Measurements from ENCODE around the gene GTF3C6. TPM values are rescaled to one million over a fixed set of nuclear protein-coding genes. Genes with fewer than 3 reads are reported as not detected.

The GTF3C6 gene
- total and polyA plus RNA-seq, 2 of the 13 experiments (the other 11 are each of a cell fraction or from before 2014, with no cell fraction given) = 21.6 to 160 TPM

DNA sequence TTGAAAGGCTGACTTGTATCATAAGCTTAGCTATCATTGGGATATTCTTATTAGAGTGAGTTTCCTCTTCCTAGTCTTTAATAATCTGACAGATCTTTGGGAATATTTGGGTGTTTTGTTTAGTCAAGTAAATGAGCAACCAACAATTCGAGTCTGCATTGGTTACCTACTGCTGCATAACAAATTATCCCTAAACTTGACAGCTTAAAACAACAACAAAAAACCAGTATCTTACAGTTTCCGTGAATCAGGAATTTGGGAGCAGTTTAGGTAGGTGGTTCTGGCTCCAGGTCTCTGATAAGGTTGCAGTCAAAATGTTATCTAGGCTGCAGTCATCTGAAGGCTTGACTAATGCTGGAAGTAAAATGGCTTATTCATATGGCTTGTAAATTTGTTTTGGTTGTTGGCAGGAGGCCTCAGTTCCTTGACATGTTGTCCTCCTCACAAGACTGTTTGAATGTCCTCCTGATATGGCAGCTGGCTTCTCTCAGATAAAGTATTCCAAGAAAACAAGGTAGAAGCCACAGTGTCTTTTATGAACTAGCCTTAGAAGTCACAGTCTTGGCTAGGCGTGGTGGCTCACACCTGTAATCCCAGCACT is 7.2 kb downstream of the GTF3C6 start:
- ChIA-PET CTCF (ENCODE audit: low intra/inter-chr PET ratio, low total read pairs) (no interaction called here), POLR2A (interaction anchor here (1.3 to 1.8 kb wide), 2 partner anchors 16 to 92 kb away, joined by 4 to 7 read pairs; partner anchors contain the start of gene RPF2)
- H3K27ac ChIP-seq (ENCODE audit: extremely low read length, insufficient read depth, low read length) = no peak overlapping the region
- TF ChIP-seq, protein P1, sequence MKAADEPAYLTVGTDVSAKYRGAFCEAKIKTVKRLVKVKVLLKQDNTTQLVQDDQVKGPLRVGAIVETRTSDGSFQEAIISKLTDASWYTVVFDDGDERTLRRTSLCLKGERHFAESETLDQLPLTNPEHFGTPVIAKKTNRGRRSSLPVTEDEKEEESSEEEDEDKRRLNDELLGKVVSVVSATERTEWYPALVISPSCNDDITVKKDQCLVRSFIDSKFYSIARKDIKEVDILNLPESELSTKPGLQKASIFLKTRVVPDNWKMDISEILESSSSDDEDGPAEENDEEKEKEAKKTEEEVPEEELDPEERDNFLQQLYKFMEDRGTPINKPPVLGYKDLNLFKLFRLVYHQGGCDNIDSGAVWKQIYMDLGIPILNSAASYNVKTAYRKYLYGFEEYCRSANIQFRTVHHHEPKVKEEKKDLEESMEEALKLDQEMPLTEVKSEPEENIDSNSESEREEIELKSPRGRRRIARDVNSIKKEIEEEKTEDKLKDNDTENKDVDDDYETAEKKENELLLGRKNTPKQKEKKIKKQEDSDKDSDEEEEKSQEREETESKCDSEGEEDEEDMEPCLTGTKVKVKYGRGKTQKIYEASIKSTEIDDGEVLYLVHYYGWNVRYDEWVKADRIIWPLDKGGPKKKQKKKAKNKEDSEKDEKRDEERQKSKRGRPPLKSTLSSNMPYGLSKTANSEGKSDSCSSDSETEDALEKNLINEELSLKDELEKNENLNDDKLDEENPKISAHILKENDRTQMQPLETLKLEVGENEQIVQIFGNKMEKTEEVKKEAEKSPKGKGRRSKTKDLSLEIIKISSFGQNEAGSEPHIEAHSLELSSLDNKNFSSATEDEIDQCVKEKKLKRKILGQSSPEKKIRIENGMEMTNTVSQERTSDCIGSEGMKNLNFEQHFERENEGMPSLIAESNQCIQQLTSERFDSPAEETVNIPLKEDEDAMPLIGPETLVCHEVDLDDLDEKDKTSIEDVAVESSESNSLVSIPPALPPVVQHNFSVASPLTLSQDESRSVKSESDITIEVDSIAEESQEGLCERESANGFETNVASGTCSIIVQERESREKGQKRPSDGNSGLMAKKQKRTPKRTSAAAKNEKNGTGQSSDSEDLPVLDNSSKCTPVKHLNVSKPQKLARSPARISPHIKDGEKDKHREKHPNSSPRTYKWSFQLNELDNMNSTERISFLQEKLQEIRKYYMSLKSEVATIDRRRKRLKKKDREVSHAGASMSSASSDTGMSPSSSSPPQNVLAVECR (CRISPR knock-in tag; IDR thresholded peaks at IDR 0.05; ENCODE audit: borderline replicate concordance) = no peak
- TF ChIP-seq DR1 (CRISPR knock-in tag; IDR thresholded peaks at IDR 0.05) (no peak), ZNF678 (CRISPR knock-in tag; IDR thresholded peaks at IDR 0.05) (no peak)
- TF ChIP-seq, protein P2, sequence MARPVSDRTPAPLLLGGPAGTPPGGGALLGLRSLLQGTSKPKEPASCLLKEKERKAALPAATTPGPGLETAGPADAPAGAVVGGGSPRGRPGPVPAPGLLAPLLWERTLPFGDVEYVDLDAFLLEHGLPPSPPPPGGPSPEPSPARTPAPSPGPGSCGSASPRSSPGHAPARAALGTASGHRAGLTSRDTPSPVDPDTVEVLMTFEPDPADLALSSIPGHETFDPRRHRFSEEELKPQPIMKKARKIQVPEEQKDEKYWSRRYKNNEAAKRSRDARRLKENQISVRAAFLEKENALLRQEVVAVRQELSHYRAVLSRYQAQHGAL (CRISPR knock-in tag; IDR thresholded peaks at IDR 0.05; ENCODE audit: not compliant biosample characterization) = no peak
- H3K36me3 ChIP-seq (replicated peaks in 1 of 2; ENCODE audit: control insufficient read depth in 1 of 2, insufficient read depth in 2 of 2, low read length in 2 of 2) = peaks cover 14 to 41% of the 10 kb centered on the region in 2 experiments
- no peaks in the 10 kb centered on the region for H4K20me1 ChIP-seq (ENCODE audit: insufficient read depth, low read length)
- H2AFZ ChIP-seq (ENCODE audit: low read length) = no peak overlapping the region
- WGBS (ENCODE audit: low lambda C conversion rate) = 99% methylated on average over 3 of the region's 3 CpGs
- no peak for DNase-seq (ENCODE audit: low spot score)
- no peak overlapping the region for H3K4me3 ChIP-seq (replicated peaks in 1 of 3; ENCODE audit: insufficient read depth in 1 of 3, low read depth in 2 of 3, low read length in 3 of 3)
- H3K9ac ChIP-seq (ENCODE audit: insufficient read depth, low read depth, low read length) = no peak overlapping the region
- in situ Hi-C loops (cut with HindIII; ENCODE audit: extremely low pct_ligation_motif_present, low pct_unique_long_range_greater_than_20kb) = no loop called here
- intact Hi-C loops (cut with micrococcal nuclease; ENCODE audit: unreplicated experiment) = no loop called here
- no peaks in the 10 kb centered on the region for H3K27me3 ChIP-seq (ENCODE audit: control insufficient read depth in 1 of 2, insufficient read depth in 2 of 2, low read length in 2 of 2)
- no peaks in the 10 kb centered on the region for H3K79me2 ChIP-seq (ENCODE audit: insufficient read depth, low read length)
- FAIRE-seq = no peak
- no peak overlapping the region for H3K4me2 ChIP-seq (ENCODE audit: low read depth, low read length)
- H3K9me3 ChIP-seq (ENCODE audit: low read length) = no peaks in the 10 kb centered on the region
- no peak for ATAC-seq
- peaks cover 11% of the 10 kb centered on the region for H3K4me1 ChIP-seq (ENCODE audit: insufficient read depth, low read length)
- no TSS peak for BruUV-seq (replicated peaks)
